Hepatocyte (in vitro differentiated cells): ENCODE data around the gene FGF10. TPM values are rescaled to one million over a fixed set of nuclear protein-coding genes. Genes with fewer than 3 reads are reported as not detected.

Experiments
- DNase-seq: peaks from one replicate; pipeline ENCODE4 v3.0.0-alpha.2; 2016; ENCODE audit warnings: low spot score
- H2AFZ ChIP-seq: fragments of 200-600 bp; sonication (generic); 2 replicates; pipeline ENCODE4 v1.6.0; 2016; ENCODE audit warnings: antibody characterized with exemption, mild to moderate bottlenecking
- H3K27ac ChIP-seq: fragments of 200-600 bp; sonication (generic); 2 replicates; pipeline ENCODE4 v1.5.1; 2016; ENCODE audit warnings: mild to moderate bottlenecking
- H3K27me3 ChIP-seq: fragments of 200-600 bp; sonication (generic); 2 replicates; pipeline ENCODE4 v1.6.1; 2016
- H3K36me3 ChIP-seq: fragments of 200-600 bp; sonication (generic); replicated peaks from 2 replicates; pipeline ENCODE4 v1.5.1; 2016; ENCODE audit warnings: low read depth; ENCODE audit not compliant: insufficient read depth
- H3K4me1 ChIP-seq: fragments of 200-600 bp; sonication (generic); 2 replicates; pipeline ENCODE4 v1.5.1; 2016; ENCODE audit warnings: mild to moderate bottlenecking, moderate library complexity; ENCODE audit not compliant: insufficient read depth
- H3K4me2 ChIP-seq: fragments of 200-600 bp; sonication (generic); 2 replicates; pipeline ENCODE4 v1.6.0; 2016
- H3K4me3 ChIP-seq: fragments of 200-600 bp; sonication (generic); 2 replicates; pipeline ENCODE4 v1.5.1; 2016; ENCODE audit warnings: mild to moderate bottlenecking
- H3K79me2 ChIP-seq: fragments of 200-600 bp; sonication (generic); 2 replicates; pipeline ENCODE4 v1.6.0; 2017; ENCODE audit warnings: mild to moderate bottlenecking
- H3K9me2 ChIP-seq: fragments of 200-600 bp; sonication (generic); replicated peaks from 2 replicates; pipeline ENCODE4 v1.6.0; 2017; ENCODE audit warnings: mild to moderate bottlenecking; ENCODE audit not compliant: insufficient read depth
- H3K9me3 ChIP-seq: fragments of 200-600 bp; sonication (generic); 2 replicates; pipeline ENCODE4 v1.5.1; 2016; ENCODE audit warnings: low read depth, mild to moderate bottlenecking
- H4K20me1 ChIP-seq: fragments of 200-600 bp; sonication (generic); 2 replicates; pipeline ENCODE4 v1.6.0; 2016; ENCODE audit warnings: mild to moderate bottlenecking; ENCODE audit not compliant: insufficient read depth, poor library complexity, severe bottlenecking
- CTCF ChIP-seq: fragments of 200-600 bp; sonication (generic); IDR thresholded peaks from 2 replicates; pipeline ENCODE4 v1.5.1; 2016; ENCODE audit warnings: antibody characterized with exemption, mild to moderate bottlenecking; ENCODE audit not compliant: poor library complexity
- EZH2 ChIP-seq: fragments of 200-600 bp; sonication (generic); IDR thresholded peaks from 2 replicates; pipeline ENCODE4 v1.6.1; 2016; ENCODE audit warnings: antibody characterized with exemption, mild to moderate bottlenecking, borderline replicate concordance
- EZH2phosphoT487 ChIP-seq: fragments of 200-600 bp; sonication (generic); IDR thresholded peaks from one replicate; pipeline ENCODE4 v1.6.1; 2018; ENCODE audit warnings: antibody characterized with exemption, mild to moderate bottlenecking, low read depth, moderate library complexity; ENCODE audit not compliant: unreplicated experiment, severe bottlenecking
- WGBS: methylation state at CpG from one replicate; pipeline ENCODE4 v1.1.6; 2016; ENCODE audit warnings: low lambda C conversion rate; ENCODE audit errors: missing lambda C conversion rate; 5-methylcytosine and 5-hydroxymethylcytosine counted together
- polyA plus RNA-seq: library from polyadenylated mRNA; unstranded; fragments of >200 nt; fragmentation: Nextera tagmentation; extraction: Ambion mirVana; gene quantifications from 2 replicates; pipeline ENCODE4 v1.2.1, GENCODE V29; 2016
- total RNA-seq: library from RNA; depleted of rRNA; stranded (reverse); fragments of >200 nt; gene quantifications from 2 replicates; pipeline ENCODE4 v1.2.3, GENCODE V29; 2014

Gene FGF10
- total and polyA plus RNA-seq, 2 experiments from 2014 or later = 5.1 to 6.1 TPM

DNA sequence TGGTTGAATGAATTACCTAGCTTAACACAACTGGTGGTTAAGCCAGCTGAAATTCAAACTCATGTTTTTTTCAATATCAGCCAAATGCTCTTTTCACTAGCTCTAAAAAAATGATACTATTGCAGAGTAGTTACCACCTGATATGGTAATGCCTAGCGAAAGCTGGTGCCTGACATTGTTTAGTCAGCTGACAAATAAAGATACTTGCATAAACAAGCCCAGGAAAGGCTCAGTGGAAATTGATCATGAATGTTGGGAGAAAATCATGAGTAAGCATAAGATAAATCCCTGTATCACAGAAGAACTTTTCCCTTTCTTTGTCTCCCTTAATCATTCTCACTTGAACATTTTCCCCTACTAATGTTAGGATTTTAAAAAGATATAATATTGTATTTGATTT lies 54.6 kb downstream of the FGF10 start:
- Histone ChIP-seq H3K27ac (no peak overlapping the region), H3K4me2 (no peak overlapping the region), H3K4me3 (no peak overlapping the region), H3K36me3 (no peaks in the 10 kb centered on the region), H3K9me2 (no peaks in the 10 kb centered on the region), H3K79me2 (no peaks in the 10 kb centered on the region), H4K20me1 (no peaks in the 10 kb centered on the region), H3K4me1 (no peaks in the 10 kb centered on the region), H3K9me3 (no peaks in the 10 kb centered on the region), H2AFZ (no peak overlapping the region), H3K27me3 (no peaks in the 10 kb centered on the region)
- no peak for DNase-seq
- whole genome bisulfite sequencing = 68% methylated on average over 1 of the region's 1 CpG
- TF ChIP-seq EZH2 (no peak), CTCF (no peak), EZH2phosphoT487 (no peak)

DNA sequence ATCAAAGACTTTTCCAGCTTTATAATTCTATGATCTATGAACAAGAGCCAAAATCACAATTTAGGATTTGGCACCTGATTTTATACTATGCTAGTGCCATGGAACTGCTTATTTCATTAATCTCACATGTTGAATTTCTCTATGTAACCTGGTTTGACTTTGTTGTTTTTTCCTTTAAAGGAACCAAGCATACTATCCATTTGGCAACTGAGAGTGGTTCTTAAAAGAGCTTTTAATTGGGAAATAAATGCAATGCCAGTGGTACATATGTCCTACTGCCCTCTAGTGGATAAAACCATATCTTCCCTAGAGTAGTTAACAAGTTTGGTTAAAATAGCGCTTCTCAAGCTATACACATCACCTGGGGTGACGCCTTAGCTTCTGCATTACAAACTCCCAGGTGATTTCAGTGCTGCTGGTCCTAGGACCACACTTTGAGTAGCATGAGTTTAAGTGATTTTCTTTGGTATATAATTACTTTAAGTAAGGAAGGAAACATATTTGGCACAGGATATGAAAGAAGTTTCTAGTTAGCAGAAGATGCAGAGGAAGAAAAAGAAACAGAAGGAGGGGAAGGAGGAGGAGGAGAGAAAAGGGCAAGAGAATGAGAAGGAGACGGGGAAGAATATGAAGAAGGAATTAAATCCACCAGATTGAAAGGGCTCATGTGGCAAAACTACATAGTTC lies 56.8 kb downstream of the FGF10 start:
- Histone ChIP-seq H3K27me3 (no peaks in the 10 kb centered on the region), H3K4me2 (no peak overlapping the region), H3K9me2 (no peaks in the 10 kb centered on the region), H4K20me1 (no peaks in the 10 kb centered on the region), H3K36me3 (no peaks in the 10 kb centered on the region), H3K27ac (no peak overlapping the region), H3K79me2 (no peaks in the 10 kb centered on the region), H3K4me1 (no peaks in the 10 kb centered on the region), H3K4me3 (no peak overlapping the region), H3K9me3 (no peaks in the 10 kb centered on the region), H2AFZ (no peak overlapping the region)
- 35% methylated on average over 3 of the region's 3 CpGs for WGBS
- TF ChIP-seq CTCF = peak; percentile 68
- TF ChIP-seq EZH2phosphoT487 = no peak
- peak; percentile 73 for DNase-seq

- H3K27me3 ChIP-seq = no peaks in the 10 kb centered on the region
- H3K9me3 ChIP-seq = no peaks in the 10 kb centered on the region
- H3K79me2 ChIP-seq = no peaks in the 10 kb centered on the region
- H3K4me1 ChIP-seq = no peaks in the 10 kb centered on the region
- WGBS = 64% methylated on average over 3 of the region's 3 CpGs
- no peak for TF ChIP-seq CTCF
- no peak for TF ChIP-seq EZH2phosphoT487
- TF ChIP-seq EZH2 = no peak
- no peaks in the 10 kb centered on the region for H4K20me1 ChIP-seq
- no peak overlapping the region for H3K27ac ChIP-seq
- H3K9me2 ChIP-seq = no peaks in the 10 kb centered on the region
- no peak overlapping the region for H3K4me2 ChIP-seq
- DNase-seq = no peak
- no peaks in the 10 kb centered on the region for H3K36me3 ChIP-seq
- H3K4me3 ChIP-seq = no peak overlapping the region
- H2AFZ ChIP-seq = no peak overlapping the region
Observed at GRCh38 chr5:44331471-44332050, 57.7 kb downstream of the FGF10 start.
